ENCODE data around the gene PPDPF.

PPDPF gene

GRCh38 chr20:63486300-63486855 lies 34.2 kb upstream of the PPDPF start:
- TF ChIP-seq EZH2phosphoT487 (IDR thresholded peaks at IDR 0.05; ENCODE audit: borderline replicate concordance, low read length) (no peak), CTCF (IDR thresholded peaks at IDR 0.05; ENCODE audit: low read depth, low read length, poor library complexity, severe bottlenecking) (no peak)
- no peaks in the 10 kb centered on the region for H3K79me2 ChIP-seq (ENCODE audit: control insufficient read depth, low read length)
- no peaks in the 10 kb centered on the region for H3K9me2 ChIP-seq (replicated peaks; ENCODE audit: control insufficient read depth, low read length)
- H3K4me3 ChIP-seq (ENCODE audit: low read length): no peak overlapping the region
- no peaks in the 10 kb centered on the region for H3K4me1 ChIP-seq (ENCODE audit: control insufficient read depth, low read length)
- no peaks in the 10 kb centered on the region for H4K20me1 ChIP-seq (ENCODE audit: control insufficient read depth, insufficient read depth, low read depth, low read length)
- no peaks in the 10 kb centered on the region for H3K9me3 ChIP-seq (ENCODE audit: control insufficient read depth, insufficient read depth, low read length)
- H3K36me3 ChIP-seq (ENCODE audit: control insufficient read depth, low read length): no peaks in the 10 kb centered on the region
- H3K4me2 ChIP-seq (ENCODE audit: low read length): no peak overlapping the region
- no peaks in the 10 kb centered on the region for H3K27me3 ChIP-seq (ENCODE audit: control insufficient read depth, low read length)
- no peaks in the 10 kb centered on the region for H3F3A ChIP-seq (ENCODE audit: control insufficient read depth, insufficient read depth)
- no peak overlapping the region for H3K27ac ChIP-seq (ENCODE audit: low read depth, low read length)

- no peak overlapping the region for H3K27ac ChIP-seq (ENCODE audit: low read depth, low read length)
- H3K9me2 ChIP-seq (replicated peaks; ENCODE audit: control insufficient read depth, low read length): no peaks in the 10 kb centered on the region
- H3K9me3 ChIP-seq (ENCODE audit: control insufficient read depth, insufficient read depth, low read length): no peaks in the 10 kb centered on the region
- H3K36me3 ChIP-seq (ENCODE audit: control insufficient read depth, low read length): no peaks in the 10 kb centered on the region
- H3K4me2 ChIP-seq (ENCODE audit: low read length): no peak overlapping the region
- H3K79me2 ChIP-seq (ENCODE audit: control insufficient read depth, low read length): no peaks in the 10 kb centered on the region
- no peaks in the 10 kb centered on the region for H3K4me1 ChIP-seq (ENCODE audit: control insufficient read depth, low read length)
- no peak overlapping the region for H3K4me3 ChIP-seq (ENCODE audit: low read length)
- H3F3A ChIP-seq (ENCODE audit: control insufficient read depth, insufficient read depth): no peaks in the 10 kb centered on the region
- H4K20me1 ChIP-seq (ENCODE audit: control insufficient read depth, insufficient read depth, low read depth, low read length): no peaks in the 10 kb centered on the region
- no peaks in the 10 kb centered on the region for H3K27me3 ChIP-seq (ENCODE audit: control insufficient read depth, low read length)
- TF ChIP-seq EZH2phosphoT487 (IDR thresholded peaks at IDR 0.05; ENCODE audit: borderline replicate concordance, low read length): no peak
- no peak for TF ChIP-seq CTCF (IDR thresholded peaks at IDR 0.05; ENCODE audit: low read depth, low read length, poor library complexity, severe bottlenecking)
Observed at GRCh38 chr20:63487116-63487764, 33.3 kb upstream of the PPDPF start.

GRCh38 chr20:63487781-63488241 lies 32.8 kb upstream of the PPDPF start:
- Histone ChIP-seq H3K36me3 (ENCODE audit: control insufficient read depth, low read length) (no peaks in the 10 kb centered on the region), H3K4me3 (ENCODE audit: low read length) (no peak overlapping the region), H3K79me2 (ENCODE audit: control insufficient read depth, low read length) (no peaks in the 10 kb centered on the region), H3F3A (ENCODE audit: control insufficient read depth, insufficient read depth) (no peaks in the 10 kb centered on the region), H3K9me3 (ENCODE audit: control insufficient read depth, insufficient read depth, low read length) (no peaks in the 10 kb centered on the region), H3K4me1 (ENCODE audit: control insufficient read depth, low read length) (no peaks in the 10 kb centered on the region), H3K27ac (ENCODE audit: low read depth, low read length) (no peak overlapping the region), H3K9me2 (replicated peaks; ENCODE audit: control insufficient read depth, low read length) (no peaks in the 10 kb centered on the region), H4K20me1 (ENCODE audit: control insufficient read depth, insufficient read depth, low read depth, low read length) (no peaks in the 10 kb centered on the region), H3K4me2 (ENCODE audit: low read length) (no peak overlapping the region), H3K27me3 (ENCODE audit: control insufficient read depth, low read length) (no peaks in the 10 kb centered on the region)
- TF ChIP-seq EZH2phosphoT487 (IDR thresholded peaks at IDR 0.05; ENCODE audit: borderline replicate concordance, low read length): no peak
- no peak for TF ChIP-seq CTCF (IDR thresholded peaks at IDR 0.05; ENCODE audit: low read depth, low read length, poor library complexity, severe bottlenecking)

Data from DOHH2 (cell line).